Testis (tissue), 2 donors: Measurements from ENCODE around the gene TSPAN14.

Experiments used
- POLR2A ChIP-seq: fragments of 450-650 bp; IDR thresholded peaks from one replicate; pipeline ENCODE4 v1.6.1; 2017; ENCODE audit warnings: antibody characterized with exemption, mild to moderate bottlenecking, moderate library complexity
- TF ChIP-seq, protein P1 (sequence below), 3 experiments: fragments of 450-650 bp in 2 of 3; fragments of 200-600 bp in 1 of 3; sonication (generic) in 1 of 3; IDR thresholded peaks; one replicate each; pipeline ENCODE4 v1.5.1; 2016 to 2019; ENCODE audit warnings: antibody characterized with exemption in 3 of 3, mild to moderate bottlenecking in 2 of 3, moderate library complexity in 1 of 3

DNA sequence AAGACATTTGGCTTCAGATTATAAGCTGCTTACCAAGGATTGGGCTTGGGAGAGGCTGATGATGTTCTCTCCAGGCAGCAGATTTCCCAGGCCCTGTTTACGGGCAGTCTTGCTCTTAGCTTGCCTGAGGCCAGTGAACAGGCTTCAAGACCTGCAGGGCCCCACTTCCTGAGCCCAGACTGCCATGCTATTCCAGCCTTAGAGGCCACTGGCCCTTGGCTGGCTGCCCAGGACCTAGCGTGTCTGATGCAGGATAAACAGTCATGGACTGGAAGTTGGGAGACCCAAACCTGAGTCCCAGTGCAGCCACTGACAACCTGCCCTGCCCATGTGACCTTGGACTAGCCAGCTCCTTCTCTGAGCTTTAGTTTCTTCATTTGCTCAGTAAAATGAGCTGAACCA, 42.8 kb upstream of the TSPAN14 start:
- TF ChIP-seq, protein P1, sequence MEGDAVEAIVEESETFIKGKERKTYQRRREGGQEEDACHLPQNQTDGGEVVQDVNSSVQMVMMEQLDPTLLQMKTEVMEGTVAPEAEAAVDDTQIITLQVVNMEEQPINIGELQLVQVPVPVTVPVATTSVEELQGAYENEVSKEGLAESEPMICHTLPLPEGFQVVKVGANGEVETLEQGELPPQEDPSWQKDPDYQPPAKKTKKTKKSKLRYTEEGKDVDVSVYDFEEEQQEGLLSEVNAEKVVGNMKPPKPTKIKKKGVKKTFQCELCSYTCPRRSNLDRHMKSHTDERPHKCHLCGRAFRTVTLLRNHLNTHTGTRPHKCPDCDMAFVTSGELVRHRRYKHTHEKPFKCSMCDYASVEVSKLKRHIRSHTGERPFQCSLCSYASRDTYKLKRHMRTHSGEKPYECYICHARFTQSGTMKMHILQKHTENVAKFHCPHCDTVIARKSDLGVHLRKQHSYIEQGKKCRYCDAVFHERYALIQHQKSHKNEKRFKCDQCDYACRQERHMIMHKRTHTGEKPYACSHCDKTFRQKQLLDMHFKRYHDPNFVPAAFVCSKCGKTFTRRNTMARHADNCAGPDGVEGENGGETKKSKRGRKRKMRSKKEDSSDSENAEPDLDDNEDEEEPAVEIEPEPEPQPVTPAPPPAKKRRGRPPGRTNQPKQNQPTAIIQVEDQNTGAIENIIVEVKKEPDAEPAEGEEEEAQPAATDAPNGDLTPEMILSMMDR (IDR thresholded peaks at IDR 0.05), result no peak
- no peak for TF ChIP-seq POLR2A
